Neuronal stem cell (in vitro differentiated cells): ENCODE results near the gene NEB.
"Not testable (repeated sequence)": the region's sequence is repeated elsewhere in the genome, so short reads cannot be mapped to it uniquely, and the experiment has no call there.

Experiments
- DNase-seq: peaks from one replicate; pipeline ENCODE4 v3.0.0-alpha.2; 2013; ENCODE audit warnings: low spot score
- H2AFZ ChIP-seq: one replicate; pipeline ENCODE4 v1.6.1; 2013; ENCODE audit warnings: mild to moderate bottlenecking, low read length, inconsistent platforms
- H2AK5ac ChIP-seq: 2 replicates; pipeline ENCODE4 v1.6.1; 2013; ENCODE audit warnings: low read depth, mild to moderate bottlenecking, inconsistent platforms, low read length, moderate library complexity, mixed read lengths
- H2BK120ac ChIP-seq: 2 replicates; pipeline ENCODE4 v1.6.1; 2013; ENCODE audit warnings: low read depth, mild to moderate bottlenecking, inconsistent platforms, low read length, moderate library complexity, mixed read lengths
- H2BK12ac ChIP-seq: one replicate; pipeline ENCODE4 v1.6.1; 2013; ENCODE audit warnings: low read length, inconsistent platforms
- H2BK15ac ChIP-seq: 2 replicates; pipeline ENCODE4 v1.6.1; 2013; ENCODE audit warnings: mild to moderate bottlenecking, low read length, inconsistent platforms, mixed read lengths
- H2BK5ac ChIP-seq: one replicate; pipeline ENCODE4 v1.6.1; 2013; ENCODE audit warnings: inconsistent platforms, mild to moderate bottlenecking, low read length, moderate library complexity
- H3K14ac ChIP-seq: one replicate; pipeline ENCODE4 v1.6.1; 2013; ENCODE audit warnings: low read length, inconsistent platforms
- H3K18ac ChIP-seq: 2 replicates; pipeline ENCODE4 v1.6.1; 2013; ENCODE audit warnings: low read length, inconsistent platforms
- H3K23ac ChIP-seq: 2 replicates; pipeline ENCODE4 v1.6.1; 2013; ENCODE audit warnings: low read depth, mild to moderate bottlenecking, mixed read lengths, low read length, inconsistent platforms; ENCODE audit not compliant: poor library complexity
- H3K27ac ChIP-seq: replicated peaks from 3 replicates; pipeline ENCODE4 v1.5.1; 2013; ENCODE audit warnings: low read length, inconsistent platforms
- H3K27me3 ChIP-seq, 3 experiments: 2 replicates each; pipeline ENCODE4 v1.6.1; 2013; ENCODE audit warnings: low read length in 3 of 3, mild to moderate bottlenecking in 2 of 3, inconsistent platforms in 1 of 3, low read depth in 1 of 3, mixed read lengths in 1 of 3, moderate library complexity in 1 of 3; ENCODE audit not compliant: control insufficient read depth in 3 of 3, insufficient read depth in 3 of 3
- H3K36me3 ChIP-seq, 2 donors: replicated peaks in 1 of 2; 2 replicates each; pipeline ENCODE4 v1.6.1; 2013; ENCODE audit warnings: low read length in 2 of 2; ENCODE audit not compliant: control insufficient read depth in 2 of 2, insufficient read depth in 2 of 2
- H3K4ac ChIP-seq: 2 replicates; pipeline ENCODE4 v1.6.1; 2013; ENCODE audit warnings: inconsistent platforms, mild to moderate bottlenecking, low read length, moderate library complexity
- H3K4me1 ChIP-seq, 2 donors: 1 replicate in 1 of 2; 2 replicates in 1 of 2; pipeline ENCODE4 v1.6.1; 2013; ENCODE audit warnings: low read length in 2 of 2, low read depth in 1 of 2; ENCODE audit not compliant: control insufficient read depth in 2 of 2, insufficient read depth in 1 of 2
- H3K4me2 ChIP-seq: one replicate; pipeline ENCODE4 v1.6.1; 2013; ENCODE audit warnings: mild to moderate bottlenecking, low read length, inconsistent platforms; ENCODE audit not compliant: insufficient read depth, poor library complexity, severe bottlenecking
- H3K4me3 ChIP-seq, 2 donors: 2 replicates each; pipeline ENCODE4 v1.5.1; 2013; ENCODE audit warnings: low read length in 2 of 2, mild to moderate bottlenecking in 2 of 2, inconsistent platforms in 1 of 2, moderate library complexity in 1 of 2
- H3K79me1 ChIP-seq: one replicate; pipeline ENCODE4 v1.6.1; 2013; ENCODE audit warnings: low read depth, mild to moderate bottlenecking, inconsistent platforms, low read length, moderate library complexity
- H3K9ac ChIP-seq: one replicate; pipeline ENCODE4 v1.6.1; 2013; ENCODE audit warnings: mild to moderate bottlenecking, low read depth, low read length, inconsistent platforms; ENCODE audit not compliant: poor library complexity
- H3K9me3 ChIP-seq, 2 donors: replicated peaks in 1 of 2; 2 replicates each; pipeline versions ENCODE3 to v1.6.1; 2013; ENCODE audit warnings: low read length in 2 of 2, mild to moderate bottlenecking in 2 of 2, inconsistent platforms in 1 of 2, low read depth in 1 of 2, mixed read lengths in 1 of 2, moderate library complexity in 1 of 2; ENCODE audit not compliant: control insufficient read depth in 2 of 2, insufficient read depth in 1 of 2
- H4K8ac ChIP-seq: one replicate; pipeline ENCODE4 v1.6.1; 2013; ENCODE audit warnings: low read depth, mild to moderate bottlenecking, inconsistent platforms, low read length, moderate library complexity
- H4K91ac ChIP-seq: one replicate; pipeline ENCODE4 v1.6.1; 2013; ENCODE audit warnings: low read length, low read depth, mild to moderate bottlenecking, inconsistent platforms; ENCODE audit not compliant: poor library complexity
- WGBS, 2 donors: extraction: QIAGEN DNeasy Blood & Tissue Kit; methylation state at CpG; one replicate each; pipeline ENCODE4 v1.1.7; 2013; ENCODE audit warnings: missing lambda C conversion rate in 2 of 2, mixed read lengths in 1 of 2; ENCODE audit not compliant: insufficient read length in 2 of 2, insufficient replicate concordance in 1 of 2; ENCODE audit errors: extremely low coverage in 2 of 2; 5-methylcytosine and 5-hydroxymethylcytosine counted together

Gene NEB

GRCh38 chr2:151562398-151562797 lies 171.9 kb downstream of the NEB start:
- Histone ChIP-seq H3K9me3 (no peaks in the 10 kb centered on the region), H3K23ac (no peak overlapping the region), H3K4me1 (peaks cover 0 to 5% of the 10 kb centered on the region in 2 donors), H3K4me3 (no peak overlapping the region), H3K4me2 (no peak overlapping the region), H2BK120ac (no peak overlapping the region), H3K14ac (no peak overlapping the region), H3K27me3 (no peaks in the 10 kb centered on the region), H2AK5ac (no peak overlapping the region), H2BK5ac (no peak overlapping the region), H2AFZ (no peak overlapping the region), H4K91ac (no peak overlapping the region), H2BK12ac (no peak overlapping the region), H2BK15ac (no peak overlapping the region), H3K79me1 (no peaks in the 10 kb centered on the region), H3K18ac (no peak overlapping the region), H4K8ac (no peak overlapping the region), H3K36me3 (no peaks in the 10 kb centered on the region), H3K4ac (no peak overlapping the region), H3K27ac (no peak overlapping the region), H3K9ac (no peak overlapping the region)
- WGBS, 2 donors: no CpG with 5 or more reads among the region's 8 CpGs
- DNase-seq: no peak

- peaks cover 0 to 5% of the 10 kb centered on the region in 2 donors for H3K4me1 ChIP-seq
- DNase-seq: no peak
- no peak overlapping the region for H2AK5ac ChIP-seq
- no peak overlapping the region for H2BK12ac ChIP-seq
- no peaks in the 10 kb centered on the region for H3K79me1 ChIP-seq
- no peak overlapping the region for H3K4ac ChIP-seq
- no peak overlapping the region for H4K8ac ChIP-seq
- no peaks in the 10 kb centered on the region for H3K27me3 ChIP-seq
- H3K36me3 ChIP-seq: no peaks in the 10 kb centered on the region
- no peak overlapping the region for H3K23ac ChIP-seq
- no peak overlapping the region for H3K27ac ChIP-seq
- no CpG with 5 or more reads among the region's 3 CpGs for WGBS, 2 donors
- H3K18ac ChIP-seq: no peak overlapping the region
- no peak overlapping the region for H2BK5ac ChIP-seq
- no peak overlapping the region for H4K91ac ChIP-seq
- H3K4me3 ChIP-seq: no peak overlapping the region
- no peak overlapping the region for H3K9ac ChIP-seq
- H3K4me2 ChIP-seq: no peak overlapping the region
- H3K9me3 ChIP-seq: no peaks in the 10 kb centered on the region
- no peak overlapping the region for H2BK120ac ChIP-seq
- H2BK15ac ChIP-seq: no peak overlapping the region
- no peak overlapping the region for H3K14ac ChIP-seq
- peak overlapping the region; percentile 11 for H2AFZ ChIP-seq
These were observed 174.0 kb downstream of the NEB start for GRCh38 chr2:151560289-151560688.

- H2BK12ac ChIP-seq, H4K8ac ChIP-seq, H2AFZ ChIP-seq, H2BK15ac ChIP-seq, H3K4me1 ChIP-seq, H3K9me3 ChIP-seq, H3K27ac ChIP-seq, H3K9ac ChIP-seq, H3K23ac ChIP-seq, H3K4ac ChIP-seq, H4K91ac ChIP-seq, H2BK120ac ChIP-seq, H3K14ac ChIP-seq, H3K36me3 ChIP-seq, H3K18ac ChIP-seq, H3K79me1 ChIP-seq, H2AK5ac ChIP-seq, H2BK5ac ChIP-seq, DNase-seq, H3K27me3 ChIP-seq, H3K4me3 ChIP-seq, H3K4me2 ChIP-seq: not testable (repeated sequence)
- WGBS, 2 donors: no CpG with 5 or more reads among the region's 2 CpGs
These were observed 174.8 kb downstream of the NEB start for GRCh38 chr2:151559431-151559830.

DNA sequence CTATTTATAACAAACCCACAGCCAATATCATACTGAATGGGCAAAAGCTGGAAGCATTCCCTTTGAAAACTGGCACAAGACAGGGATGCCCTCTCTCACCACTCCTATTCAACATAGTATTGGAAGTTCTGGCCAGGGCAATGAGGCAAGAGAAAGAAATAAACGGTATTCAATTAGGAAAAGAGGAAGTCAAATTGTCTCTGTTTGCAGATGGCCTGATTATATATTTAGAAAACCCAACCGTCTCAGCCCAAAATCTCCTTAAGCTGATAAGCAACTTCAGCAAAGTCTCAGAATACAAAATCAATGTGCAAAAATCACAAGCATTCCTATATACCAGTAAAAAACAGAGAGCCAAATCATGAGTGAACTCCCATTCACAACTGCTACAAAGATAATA lies 176.4 kb downstream of the NEB start:
- no CpG with 5 or more reads among the region's 2 CpGs for WGBS, 2 donors
- H3K4me1 ChIP-seq: not testable (repeated sequence)

More for the DNA sequence above, 176.4 kb downstream of the NEB start:
- H3K27ac ChIP-seq, H3K9me3 ChIP-seq, H3K4ac ChIP-seq, DNase-seq, H3K4me2 ChIP-seq, H4K8ac ChIP-seq, H3K14ac ChIP-seq, H3K4me3 ChIP-seq, H3K36me3 ChIP-seq, H2BK15ac ChIP-seq, H3K79me1 ChIP-seq, H2BK120ac ChIP-seq, H3K27me3 ChIP-seq, H4K91ac ChIP-seq, H3K23ac ChIP-seq, H2AFZ ChIP-seq, H3K18ac ChIP-seq, H2BK12ac ChIP-seq, H2BK5ac ChIP-seq, H2AK5ac ChIP-seq, H3K9ac ChIP-seq: not testable (repeated sequence)
